ENCODE data around the gene GLRX3.

The GLRX3 gene

GRCh38 chr10:130222381-130222780, 86.2 kb downstream of the GLRX3 start:
- no peak overlapping the region for H3K4me3 ChIP-seq (ENCODE audit: low read length)
- DNase-seq (ENCODE audit: low read depth, low spot score), result no peak

GRCh38 chr10:130224228-130224627, 88.0 kb downstream of the GLRX3 start:
- DNase-seq (ENCODE audit: low read depth, low spot score), result no peak
- H3K4me3 ChIP-seq (ENCODE audit: low read length), result no peak overlapping the region

DNA sequence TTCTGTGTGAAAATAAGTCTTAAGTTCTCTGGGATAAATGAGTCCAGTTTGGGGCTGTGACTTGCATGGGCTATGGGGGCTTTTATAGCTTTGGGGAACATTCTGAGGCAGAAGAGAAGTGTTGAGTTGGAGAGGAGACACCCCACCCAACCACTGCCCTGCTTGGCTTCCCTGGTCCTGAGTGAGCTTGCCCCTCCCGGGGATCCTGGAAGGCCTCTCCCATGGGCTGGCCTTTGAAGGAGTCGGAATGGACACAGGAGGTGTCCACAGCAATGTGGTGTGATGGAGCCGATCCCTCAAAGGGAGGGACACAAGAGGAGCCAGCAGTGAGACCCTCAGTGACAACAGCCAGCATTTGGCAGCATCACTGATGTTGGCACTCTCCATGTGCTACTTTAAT, 89.8 kb downstream of the GLRX3 start:
- no peak overlapping the region for H3K4me3 ChIP-seq (ENCODE audit: low read length)
- DNase-seq (ENCODE audit: low read depth, low spot score), result no peak

DNA sequence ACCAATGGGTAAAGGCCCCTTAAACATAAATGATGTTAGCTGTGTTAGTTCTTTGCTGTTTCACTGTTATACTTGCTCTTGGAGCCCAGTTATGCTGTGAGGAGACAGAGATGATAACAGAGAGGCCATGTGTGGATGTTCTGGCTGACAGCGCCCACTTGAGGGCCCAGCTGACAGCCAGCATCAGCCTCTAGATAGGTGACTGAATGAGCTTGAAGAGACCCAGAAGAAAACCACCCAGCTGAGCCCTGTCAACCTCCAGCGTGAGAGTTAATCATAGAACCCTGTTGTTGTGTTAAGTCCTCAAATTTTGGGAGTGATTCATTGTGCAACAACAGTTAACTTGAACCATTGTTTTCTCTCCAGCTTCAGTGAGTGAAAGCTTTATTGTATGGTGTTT, 91.7 kb downstream of the GLRX3 start:
- no peak overlapping the region for H3K4me3 ChIP-seq (ENCODE audit: low read length)
- DNase-seq (ENCODE audit: low read depth, low spot score), result no peak

Data from Jurkat, Clone E6-1 (cell line).